ENCODE measurements around the gene METTL13. TPM values are rescaled to one million over a fixed set of nuclear protein-coding genes. Genes with fewer than 3 reads are reported as not detected.

Gene METTL13
- polyA plus RNA-seq, 1 donor from 2014 or later, result 8.4 TPM

GRCh38 chr1:171790318-171790717 is 8.9 kb downstream of the METTL13 start:
- Histone ChIP-seq H3K9me2 (ENCODE audit: insufficient read depth, low read length) (no peaks in the 10 kb centered on the region), H3K79me2 (replicated peaks; ENCODE audit: insufficient read depth, low read length) (peaks cover 2% of the 10 kb centered on the region), H3K9me3 (ENCODE audit: low read length) (no peaks in the 10 kb centered on the region), H3K4me3 (ENCODE audit: low read length) (no peak overlapping the region), H3K36me3 (ENCODE audit: insufficient read depth, low read length) (peaks cover 4% of the 10 kb centered on the region), H2AFZ (ENCODE audit: low read depth, low read length) (no peak overlapping the region), H3K9ac (ENCODE audit: low read length) (no peak overlapping the region), H3K27me3 (ENCODE audit: insufficient read depth, low read depth, low read length) (no peaks in the 10 kb centered on the region), H3F3A (ENCODE audit: insufficient read depth, low read length, poor library complexity, severe bottlenecking) (no peaks in the 10 kb centered on the region), H4K20me1 (ENCODE audit: insufficient read depth) (no peaks in the 10 kb centered on the region), H3K4me2 (ENCODE audit: low read length) (no peak overlapping the region), H3K27ac (ENCODE audit: low read length) (no peak overlapping the region)
- TF ChIP-seq TAF1 (IDR thresholded peaks at IDR 0.05; ENCODE audit: low read depth), result no peak
- no peak for TF ChIP-seq SMC3 (conservative IDR thresholded peaks at IDR 0.05; ENCODE audit: poor library complexity)
- TF ChIP-seq EZH2 (IDR thresholded peaks at IDR 0.05; ENCODE audit: borderline replicate concordance, insufficient read depth, low read length, poor library complexity, severe bottlenecking), result no peak
- no peak for TF ChIP-seq CTCF (IDR thresholded peaks at IDR 0.05; ENCODE audit: poor library complexity, severe bottlenecking)
- TF ChIP-seq MXI1 (conservative IDR thresholded peaks at IDR 0.05; ENCODE audit: poor library complexity, severe bottlenecking), result no peak
- TF ChIP-seq REST (IDR thresholded peaks at IDR 0.05; ENCODE audit: borderline replicate concordance), result no peak
- TF ChIP-seq POLR2AphosphoS5 (IDR thresholded peaks at IDR 0.05), result no peak
- no peak for TF ChIP-seq RAD21 (conservative IDR thresholded peaks at IDR 0.05)
- no peak for TF ChIP-seq EP300 (conservative IDR thresholded peaks at IDR 0.05; ENCODE audit: poor library complexity, severe bottlenecking)

- no peaks in the 10 kb centered on the region for H3K36me3 ChIP-seq (ENCODE audit: insufficient read depth, low read length)
- no peaks in the 10 kb centered on the region for H3K9me3 ChIP-seq (ENCODE audit: low read length)
- no peaks in the 10 kb centered on the region for H3K79me2 ChIP-seq (replicated peaks; ENCODE audit: insufficient read depth, low read length)
- TF ChIP-seq POLR2AphosphoS5 (IDR thresholded peaks at IDR 0.05) (no peak), SMC3 (conservative IDR thresholded peaks at IDR 0.05; ENCODE audit: poor library complexity) (no peak), MXI1 (conservative IDR thresholded peaks at IDR 0.05; ENCODE audit: poor library complexity, severe bottlenecking) (no peak), EZH2 (IDR thresholded peaks at IDR 0.05; ENCODE audit: borderline replicate concordance, insufficient read depth, low read length, poor library complexity, severe bottlenecking) (no peak), RAD21 (conservative IDR thresholded peaks at IDR 0.05) (no peak), CTCF (IDR thresholded peaks at IDR 0.05; ENCODE audit: poor library complexity, severe bottlenecking) (no peak), EP300 (conservative IDR thresholded peaks at IDR 0.05; ENCODE audit: poor library complexity, severe bottlenecking) (no peak), TAF1 (IDR thresholded peaks at IDR 0.05; ENCODE audit: low read depth) (no peak), REST (IDR thresholded peaks at IDR 0.05; ENCODE audit: borderline replicate concordance) (no peak)
- no peak overlapping the region for H3K4me2 ChIP-seq (ENCODE audit: low read length)
- no peak overlapping the region for H3K27ac ChIP-seq (ENCODE audit: low read length)
- no peaks in the 10 kb centered on the region for H3K9me2 ChIP-seq (ENCODE audit: insufficient read depth, low read length)
- H2AFZ ChIP-seq (ENCODE audit: low read depth, low read length), result no peak overlapping the region
- H4K20me1 ChIP-seq (ENCODE audit: insufficient read depth), result no peaks in the 10 kb centered on the region
- no peak overlapping the region for H3K4me3 ChIP-seq (ENCODE audit: low read length)
- no peaks in the 10 kb centered on the region for H3F3A ChIP-seq (ENCODE audit: insufficient read depth, low read length, poor library complexity, severe bottlenecking)
- H3K27me3 ChIP-seq (ENCODE audit: insufficient read depth, low read depth, low read length), result no peaks in the 10 kb centered on the region
- H3K9ac ChIP-seq (ENCODE audit: low read length), result no peak overlapping the region
These were observed 11.4 kb downstream of the METTL13 start for GRCh38 chr1:171792656-171793369.

All from neural cell (in vitro differentiated cells).